Chondrocyte (in vitro differentiated cells): ENCODE data around the gene UGDH. TPM values are rescaled to one million over a fixed set of nuclear protein-coding genes. Genes with fewer than 3 reads are reported as not detected.

Experiments
- DNase-seq: peaks from one replicate; pipeline ENCODE4 v3.0.0; 2021; ENCODE audit warnings: mixed read lengths, low spot score
- H3K27ac Mint-ChIP-seq: one replicate; pipeline ENCODE4 v1.8.0; 2021; ENCODE audit warnings: mild to moderate bottlenecking, moderate library complexity, mixed read lengths; ENCODE audit not compliant: unreplicated experiment
- H3K27me3 Mint-ChIP-seq: 2 replicates; pipeline ENCODE4 v1.8.0; 2021; ENCODE audit warnings: low read depth, mixed read lengths
- H3K36me3 Mint-ChIP-seq: 2 replicates; pipeline ENCODE4 v1.8.0; 2021; ENCODE audit warnings: low read depth, mixed read lengths
- H3K4me1 Mint-ChIP-seq: 2 replicates; pipeline ENCODE4 v1.8.0; 2021; ENCODE audit warnings: low read depth, mild to moderate bottlenecking, mixed read lengths
- H3K4me3 Mint-ChIP-seq: one replicate; pipeline ENCODE4 v1.8.0; 2021; ENCODE audit warnings: mild to moderate bottlenecking, moderate library complexity, mixed read lengths; ENCODE audit not compliant: unreplicated experiment
- H3K9me3 Mint-ChIP-seq: 2 replicates; pipeline ENCODE4 v1.8.0; 2021; ENCODE audit warnings: low read depth, mixed read lengths
- CTCF ChIP-seq: fragments of 200-600 bp; sonication (generic); IDR thresholded peaks from 2 replicates; pipeline ENCODE4 v1.5.0; 2021; ENCODE audit warnings: antibody characterized with exemption, mild to moderate bottlenecking, moderate library complexity
- total RNA-seq: library from RNA; stranded (reverse); gene quantifications from 3 replicates; pipeline ENCODE4 v1.2.1, GENCODE V29; 2021

UGDH gene
- total RNA-seq, 1 donor from 2014 or later = 151 TPM

- no peak for DNase-seq
- H3K9me3 Mint-ChIP-seq = no peaks in the 10 kb centered on the region
- H3K27me3 Mint-ChIP-seq = no peaks in the 10 kb centered on the region
- TF ChIP-seq CTCF = no peak
- no peak overlapping the region for H3K27ac Mint-ChIP-seq
- H3K4me3 Mint-ChIP-seq = no peak overlapping the region
- H3K36me3 Mint-ChIP-seq = no peaks in the 10 kb centered on the region
- no peaks in the 10 kb centered on the region for H3K4me1 Mint-ChIP-seq
Measured at GRCh38 chr4:39490322-39490721, 36.9 kb downstream of the UGDH start.

- Mint-ChIP-seq H3K36me3 (peaks cover 4% of the 10 kb centered on the region), H3K4me3 (no peak overlapping the region), H3K4me1 (no peaks in the 10 kb centered on the region), H3K27me3 (no peaks in the 10 kb centered on the region), H3K27ac (no peak overlapping the region), H3K9me3 (peaks cover 9% of the 10 kb centered on the region)
- no peak for TF ChIP-seq CTCF
- DNase-seq = no peak
Measured at GRCh38 chr4:39486221-39486804, 40.9 kb downstream of the UGDH start.

- H3K36me3 Mint-ChIP-seq = peaks cover 4% of the 10 kb centered on the region
- no peak for TF ChIP-seq CTCF
- no peak overlapping the region for H3K27ac Mint-ChIP-seq
- H3K4me1 Mint-ChIP-seq = no peaks in the 10 kb centered on the region
- no peak for DNase-seq
- no peaks in the 10 kb centered on the region for H3K27me3 Mint-ChIP-seq
- no peak overlapping the region for H3K4me3 Mint-ChIP-seq
- peaks cover 9% of the 10 kb centered on the region for H3K9me3 Mint-ChIP-seq
Measured at GRCh38 chr4:39484582-39485272, 42.5 kb downstream of the UGDH start.

- H3K27me3 Mint-ChIP-seq = no peaks in the 10 kb centered on the region
- peaks cover 10% of the 10 kb centered on the region for H3K4me1 Mint-ChIP-seq
- TF ChIP-seq CTCF = no peak
- H3K36me3 Mint-ChIP-seq = peaks cover 4% of the 10 kb centered on the region
- no peak for DNase-seq
- no peak overlapping the region for H3K4me3 Mint-ChIP-seq
- H3K27ac Mint-ChIP-seq = no peak overlapping the region
- H3K9me3 Mint-ChIP-seq = peaks cover 9% of the 10 kb centered on the region
Measured at GRCh38 chr4:39480902-39481695, 46.1 kb downstream of the UGDH start.

GRCh38 chr4:39480251-39480650 lies 47.0 kb downstream of the UGDH start:
- H3K4me1 Mint-ChIP-seq = peaks cover 12% of the 10 kb centered on the region
- H3K27me3 Mint-ChIP-seq = no peaks in the 10 kb centered on the region
- H3K36me3 Mint-ChIP-seq = peaks cover 4% of the 10 kb centered on the region
- TF ChIP-seq CTCF = no peak
- H3K4me3 Mint-ChIP-seq = no peak overlapping the region
- DNase-seq = no peak
- no peak overlapping the region for H3K27ac Mint-ChIP-seq
- H3K9me3 Mint-ChIP-seq = peaks cover 9% of the 10 kb centered on the region
